ENCODE results near the gene SLC34A1.
"Not testable (repeated sequence)": the region's sequence is repeated elsewhere in the genome, so short reads cannot be mapped to it uniquely, and the experiment has no call there.

- TF ChIP-seq, protein P1, sequence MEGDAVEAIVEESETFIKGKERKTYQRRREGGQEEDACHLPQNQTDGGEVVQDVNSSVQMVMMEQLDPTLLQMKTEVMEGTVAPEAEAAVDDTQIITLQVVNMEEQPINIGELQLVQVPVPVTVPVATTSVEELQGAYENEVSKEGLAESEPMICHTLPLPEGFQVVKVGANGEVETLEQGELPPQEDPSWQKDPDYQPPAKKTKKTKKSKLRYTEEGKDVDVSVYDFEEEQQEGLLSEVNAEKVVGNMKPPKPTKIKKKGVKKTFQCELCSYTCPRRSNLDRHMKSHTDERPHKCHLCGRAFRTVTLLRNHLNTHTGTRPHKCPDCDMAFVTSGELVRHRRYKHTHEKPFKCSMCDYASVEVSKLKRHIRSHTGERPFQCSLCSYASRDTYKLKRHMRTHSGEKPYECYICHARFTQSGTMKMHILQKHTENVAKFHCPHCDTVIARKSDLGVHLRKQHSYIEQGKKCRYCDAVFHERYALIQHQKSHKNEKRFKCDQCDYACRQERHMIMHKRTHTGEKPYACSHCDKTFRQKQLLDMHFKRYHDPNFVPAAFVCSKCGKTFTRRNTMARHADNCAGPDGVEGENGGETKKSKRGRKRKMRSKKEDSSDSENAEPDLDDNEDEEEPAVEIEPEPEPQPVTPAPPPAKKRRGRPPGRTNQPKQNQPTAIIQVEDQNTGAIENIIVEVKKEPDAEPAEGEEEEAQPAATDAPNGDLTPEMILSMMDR (IDR thresholded peaks at IDR 0.05) = not testable (repeated sequence)
- not testable (repeated sequence) for TF ChIP-seq POLR2A (IDR thresholded peaks at IDR 0.05)
These were observed 23.5 kb upstream of the SLC34A1 start for GRCh38 chr5:177360740-177361139.

Data from uterus (tissue), 2 donors.